Stimulated activated CD4-positive, alpha-beta T cell treated with anti-CD3 and anti-CD28 coated beads, Interleukin-4, amount 100 ng/mL, for 4 hours (primary cell): ENCODE data around the gene TPPP.
"Not testable (repeated sequence)": the region's sequence is repeated elsewhere in the genome, so short reads cannot be mapped to it uniquely, and the experiment has no call there.

Experiments
- DNase-seq, 2 experiments: peaks; one replicate each; pipeline ENCODE4 v3.0.0-alpha.2; 2020

Gene TPPP

GRCh38 chr5:693271-694041 lies at the start of gene TPPP:
TSS of gene TPPP (minus strand) at chr5:693352. CDS start at chr5:678060, 15,292 bp downstream.
- peak; percentile 69 to 90 for DNase-seq

DNA sequence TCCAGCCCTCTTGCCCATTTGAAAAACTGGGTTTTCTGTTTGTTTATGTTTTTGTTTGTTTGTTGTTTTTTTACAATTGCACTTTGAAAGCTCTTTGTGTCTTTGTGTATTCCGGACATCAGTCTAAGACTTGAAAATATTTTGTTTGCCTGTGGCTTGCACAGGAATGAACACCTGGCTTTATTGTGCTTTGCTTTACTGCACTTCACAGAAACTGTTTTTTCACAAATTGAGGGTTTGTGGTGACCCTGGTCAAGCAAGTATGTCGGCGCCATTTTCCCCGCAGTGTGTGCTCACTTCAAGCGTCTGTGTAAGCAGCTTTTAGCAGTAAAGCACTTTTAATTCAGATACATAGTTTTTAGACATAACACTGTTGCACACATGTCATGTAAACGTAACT lies 49.1 kb upstream of the TPPP start:
- DNase-seq = not testable (repeated sequence)

DNA sequence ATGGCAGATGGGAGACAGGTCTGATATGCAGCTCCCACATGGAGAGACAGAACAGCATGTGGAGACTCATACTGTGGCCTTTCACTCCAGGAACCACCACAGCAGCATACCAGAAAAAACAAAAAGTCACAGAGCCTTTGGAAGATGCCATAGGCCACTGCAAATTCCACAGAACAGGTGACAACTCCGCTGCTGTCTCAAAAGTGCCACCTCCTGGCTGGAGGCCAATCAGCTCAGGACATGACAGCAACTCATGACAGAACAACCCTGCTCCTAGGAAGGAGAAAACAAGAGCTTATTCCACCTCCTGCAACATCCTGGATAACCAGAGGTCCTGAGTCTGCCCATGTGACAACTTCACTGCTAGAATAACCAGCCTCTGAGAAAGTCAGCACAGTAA lies 41.0 kb upstream of the TPPP start:
- DNase-seq = not testable (repeated sequence)

DNA sequence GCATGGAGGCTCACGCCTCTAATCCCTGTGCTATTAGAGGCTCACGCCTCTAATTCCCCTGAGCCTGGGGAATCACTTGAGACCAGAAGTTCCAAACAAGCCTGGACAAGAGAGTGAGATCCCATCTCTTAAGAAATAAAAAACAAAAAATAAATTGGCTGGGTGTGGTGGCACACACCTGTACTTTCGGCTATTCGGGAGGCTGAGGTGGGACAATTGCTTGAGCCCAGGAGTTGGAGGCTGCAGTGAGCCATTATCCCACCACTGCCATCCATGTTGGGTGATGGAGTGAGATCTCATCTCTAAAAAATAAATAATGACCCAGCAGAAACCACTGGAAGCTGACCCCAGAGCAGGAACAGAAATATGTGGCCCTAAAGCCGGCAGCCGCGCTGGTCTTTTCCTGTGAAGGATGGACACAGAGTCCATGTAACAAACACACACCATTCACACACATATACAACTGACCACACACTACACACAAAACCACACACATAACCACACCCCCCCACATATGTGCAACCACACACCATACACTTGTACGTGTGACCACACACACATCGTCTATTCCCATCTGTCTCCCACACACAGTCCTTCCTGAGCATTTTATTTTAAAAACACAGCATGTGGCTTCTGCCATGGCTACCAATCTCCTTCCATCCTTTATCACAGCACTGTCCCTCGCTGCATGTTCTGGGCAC lies 39.8 kb upstream of the TPPP start:
- DNase-seq = not testable (repeated sequence)

- DNase-seq = not testable (repeated sequence)
Observed at GRCh38 chr5:729225-729624, 36.1 kb upstream of the TPPP start.

DNA sequence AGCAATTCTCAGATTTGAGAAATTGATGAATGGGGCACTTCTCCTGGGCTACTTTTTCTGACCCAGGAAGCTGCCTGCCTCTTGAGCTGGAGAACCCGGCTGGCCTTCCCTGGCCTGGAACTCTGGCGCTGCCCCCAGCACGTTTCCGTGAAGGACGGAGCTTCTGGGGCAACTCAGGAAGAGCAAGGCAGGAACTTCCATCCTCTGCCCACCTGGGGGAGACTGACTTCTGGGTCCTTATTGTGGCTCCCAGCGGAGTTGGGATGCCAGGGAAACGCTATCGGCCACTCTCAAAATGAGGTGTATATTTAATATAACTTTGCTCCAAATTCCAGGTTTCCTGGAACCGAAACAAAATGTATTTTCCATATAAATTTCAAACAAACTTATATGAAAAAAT lies 33.9 kb upstream of the TPPP start:
- not testable (repeated sequence) for DNase-seq

- DNase-seq = not testable (repeated sequence)
Observed at GRCh38 chr5:723865-724264, 30.7 kb upstream of the TPPP start.

GRCh38 chr5:723309-723708 lies 30.2 kb upstream of the TPPP start:
- not testable (repeated sequence) for DNase-seq

GRCh38 chr5:719379-719778 lies 26.2 kb upstream of the TPPP start:
- not testable (repeated sequence) for DNase-seq

DNA sequence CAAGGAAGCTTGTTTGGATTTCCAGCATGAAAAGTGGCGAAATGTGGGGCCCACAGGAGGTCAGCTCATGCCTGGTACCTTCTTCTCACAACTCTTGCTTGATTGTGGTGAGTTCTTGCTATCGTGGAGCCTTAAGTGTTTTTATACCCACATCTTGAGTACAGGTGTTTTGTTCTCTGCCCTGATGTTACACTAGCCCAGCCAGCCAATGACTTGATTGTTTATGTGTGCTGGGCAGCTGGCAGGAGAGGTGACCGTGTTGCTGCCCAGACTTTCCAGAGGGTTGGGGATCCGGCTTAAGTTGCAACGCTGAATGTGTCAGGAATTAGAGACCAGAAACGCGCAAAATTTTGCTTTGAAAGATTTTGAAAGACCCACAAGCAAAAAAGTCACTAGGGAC lies 24.0 kb upstream of the TPPP start:
- DNase-seq = no peak

DNA sequence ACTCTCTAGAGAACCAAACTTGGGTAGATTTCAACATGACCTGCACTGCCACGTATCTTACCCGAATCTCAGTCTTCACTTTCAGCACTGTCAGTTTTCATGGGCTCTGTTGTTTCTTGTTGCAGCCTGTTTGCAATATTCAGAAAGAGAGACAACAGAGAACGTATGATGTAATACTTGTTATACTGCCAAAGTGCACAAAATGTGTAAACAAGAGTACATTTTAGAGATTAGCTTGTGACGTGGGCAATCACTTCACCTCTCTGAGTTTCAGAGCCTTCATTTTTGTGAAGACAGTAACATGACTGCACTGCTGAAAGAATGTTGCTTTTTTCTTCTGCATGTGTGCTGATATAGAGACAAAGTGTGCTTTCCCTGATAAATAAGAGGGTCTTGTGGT lies 23.6 kb upstream of the TPPP start:
- DNase-seq = not testable (repeated sequence)

- not testable (repeated sequence) for DNase-seq
Observed at GRCh38 chr5:715636-716035, 22.5 kb upstream of the TPPP start.

- DNase-seq = not testable (repeated sequence)
Observed at GRCh38 chr5:714215-715118, 21.3 kb upstream of the TPPP start.

- not testable (repeated sequence) for DNase-seq
Observed at GRCh38 chr5:713686-714085, 20.5 kb upstream of the TPPP start.

GRCh38 chr5:708848-709517 lies 15.8 kb upstream of the TPPP start:
- DNase-seq = not testable (repeated sequence)

GRCh38 chr5:708374-708773 lies 15.2 kb upstream of the TPPP start:
- not testable (repeated sequence) for DNase-seq

DNA sequence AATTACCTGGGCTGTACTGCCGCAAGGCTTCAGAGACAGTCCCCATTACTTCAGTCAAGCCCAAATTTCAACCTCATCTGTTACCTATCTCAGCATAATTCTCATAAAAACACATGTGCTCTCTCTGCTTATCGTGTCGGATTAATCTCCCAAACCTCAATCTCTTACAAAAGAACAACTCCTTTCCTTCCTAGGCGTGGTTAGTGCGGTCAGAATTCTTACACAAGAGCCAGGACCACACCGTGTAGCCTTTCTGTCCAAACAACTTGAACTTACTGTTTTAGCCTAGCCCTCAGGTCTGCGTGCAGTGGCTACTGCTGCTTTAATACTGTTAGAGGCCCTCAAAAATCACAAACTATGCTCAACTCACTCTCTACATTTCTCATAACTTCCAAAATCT lies 13.0 kb upstream of the TPPP start:
- DNase-seq = not testable (repeated sequence)

DNA sequence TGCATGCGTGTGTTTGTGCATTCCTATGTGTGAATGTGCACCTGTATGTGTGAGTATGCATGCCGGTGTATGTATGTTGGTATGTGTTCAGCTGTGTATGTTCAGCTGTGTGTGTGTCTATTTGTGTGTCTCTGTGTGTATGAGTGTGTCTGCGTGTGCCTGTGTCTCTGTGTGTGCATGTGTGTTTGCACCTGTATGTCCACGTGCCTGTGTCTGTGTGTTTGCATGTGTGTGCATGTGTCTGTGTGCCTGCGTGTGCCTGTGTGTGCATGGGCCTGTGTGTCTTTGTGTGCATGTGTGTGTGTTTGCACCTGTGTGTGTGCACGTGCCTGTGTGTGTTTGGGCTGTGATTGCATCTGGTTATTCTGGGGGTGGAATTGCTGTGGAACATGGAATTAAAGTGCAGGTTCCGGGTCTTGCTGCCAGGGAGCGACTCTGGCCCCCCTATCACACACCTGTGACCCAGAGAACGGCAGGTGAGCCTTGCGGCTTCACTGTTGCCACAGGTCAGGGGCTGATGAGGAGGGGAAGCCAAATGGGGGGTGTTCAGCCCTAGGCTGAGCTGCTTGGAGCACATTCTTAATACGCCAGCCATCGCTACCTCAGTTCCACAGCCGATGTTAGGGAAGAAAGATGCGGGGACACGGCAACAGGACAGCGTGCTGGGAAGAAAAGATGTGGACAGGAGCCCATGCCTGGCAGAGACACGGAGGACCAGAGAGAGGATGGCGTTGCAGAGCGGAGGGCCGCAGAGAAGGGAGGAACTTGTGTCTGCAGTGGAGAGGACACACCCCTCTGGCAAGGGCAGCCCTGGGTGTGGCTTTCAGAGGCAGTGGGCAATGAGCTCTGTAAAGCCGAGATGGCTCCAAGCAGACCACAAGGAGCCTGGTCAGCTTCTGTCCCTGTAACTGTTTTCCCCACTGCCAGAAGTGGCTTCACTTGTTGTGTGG lies 3.9 kb upstream of the TPPP start:
- DNase-seq = not testable (repeated sequence)

- not testable (repeated sequence) for DNase-seq
Observed at GRCh38 chr5:696191-696590, 3.0 kb upstream of the TPPP start.

- DNase-seq = not testable (repeated sequence)
Observed at GRCh38 chr5:695475-695874, 2.3 kb upstream of the TPPP start.

GRCh38 chr5:694042-694431 lies 885 bp upstream of the TPPP start:
- DNase-seq = not testable (repeated sequence)
